ENCODE results near the gene ZFY.

- TF ChIP-seq POLR2A (IDR thresholded peaks at IDR 0.05; ENCODE audit: borderline replicate concordance, extremely low read depth, insufficient read depth, insufficient read length) (no peak), FOSL1 (IDR thresholded peaks at IDR 0.05; ENCODE audit: low read depth) (no peak), ZFX (IDR thresholded peaks at IDR 0.05) (no peak), MAX (IDR thresholded peaks at IDR 0.05) (no peak), EGR1 (IDR thresholded peaks at IDR 0.05; ENCODE audit: low read depth) (no peak), RAD21 (IDR thresholded peaks at IDR 0.05; ENCODE audit: low read depth) (no peak), POLR2AphosphoS5 (IDR thresholded peaks at IDR 0.05; ENCODE audit: low read depth, low read length) (no peak), SP1 (IDR thresholded peaks at IDR 0.05; ENCODE audit: low read depth) (no peak)
- TF ChIP-seq, protein P1, sequence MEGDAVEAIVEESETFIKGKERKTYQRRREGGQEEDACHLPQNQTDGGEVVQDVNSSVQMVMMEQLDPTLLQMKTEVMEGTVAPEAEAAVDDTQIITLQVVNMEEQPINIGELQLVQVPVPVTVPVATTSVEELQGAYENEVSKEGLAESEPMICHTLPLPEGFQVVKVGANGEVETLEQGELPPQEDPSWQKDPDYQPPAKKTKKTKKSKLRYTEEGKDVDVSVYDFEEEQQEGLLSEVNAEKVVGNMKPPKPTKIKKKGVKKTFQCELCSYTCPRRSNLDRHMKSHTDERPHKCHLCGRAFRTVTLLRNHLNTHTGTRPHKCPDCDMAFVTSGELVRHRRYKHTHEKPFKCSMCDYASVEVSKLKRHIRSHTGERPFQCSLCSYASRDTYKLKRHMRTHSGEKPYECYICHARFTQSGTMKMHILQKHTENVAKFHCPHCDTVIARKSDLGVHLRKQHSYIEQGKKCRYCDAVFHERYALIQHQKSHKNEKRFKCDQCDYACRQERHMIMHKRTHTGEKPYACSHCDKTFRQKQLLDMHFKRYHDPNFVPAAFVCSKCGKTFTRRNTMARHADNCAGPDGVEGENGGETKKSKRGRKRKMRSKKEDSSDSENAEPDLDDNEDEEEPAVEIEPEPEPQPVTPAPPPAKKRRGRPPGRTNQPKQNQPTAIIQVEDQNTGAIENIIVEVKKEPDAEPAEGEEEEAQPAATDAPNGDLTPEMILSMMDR (IDR thresholded peaks at IDR 0.05 in 2 of 3, conservative IDR thresholded peaks at IDR 0.05 in 1 of 3; ENCODE audit: borderline replicate concordance in 1 of 3, insufficient read depth in 1 of 3, low read depth in 2 of 3, low read length in 2 of 3) = no peak
These were observed 1.2 kb downstream of the ZFY start for GRCh38 chrY:2936436-2936750.

Data from HCT116 (cell line).